ENCODE data around the gene TMEM121. TPM values are rescaled to one million over a fixed set of nuclear protein-coding genes. Genes with fewer than 3 reads are reported as not detected.

The TMEM121 gene
- total RNA-seq, 5 donors from 2014 or later (not counting 1 experiment from before 2014, with no cell fraction given), result 1.8 to 6.7 (median 4.0) TPM

DNA sequence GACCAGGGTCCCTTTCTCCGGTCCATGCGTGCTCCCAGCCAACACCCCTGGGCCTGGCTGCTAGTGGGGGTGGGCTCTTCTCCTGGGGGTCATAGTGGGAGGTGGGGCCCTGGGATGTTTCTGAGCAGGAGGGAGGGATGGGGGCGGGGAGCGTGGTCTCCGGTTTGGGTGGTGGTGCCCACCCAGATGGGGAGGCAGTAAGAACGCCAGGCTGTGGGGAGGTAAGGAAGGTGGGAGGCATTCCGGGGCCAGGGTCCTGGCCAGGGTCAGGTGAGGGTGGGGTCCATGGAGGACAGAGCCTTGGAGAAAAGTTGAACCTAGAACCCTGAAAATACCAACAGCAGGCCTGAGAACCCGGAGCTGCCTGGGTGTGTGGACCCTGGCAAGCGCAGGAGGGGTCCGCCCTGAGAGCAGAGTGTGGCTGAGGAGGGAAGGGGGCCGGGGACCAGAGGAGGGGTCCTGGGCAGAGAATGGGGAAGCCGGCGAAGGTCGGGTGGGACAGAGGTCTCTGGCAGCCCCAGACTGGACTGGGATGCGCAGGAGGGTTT, 46.1 kb upstream of the TMEM121 start:
- H3K4me3 Mint-ChIP-seq, result peak overlapping the region in 1 of 3 donors; percentile 79
- DNase-seq, result peak in 1 of 35 experiments; percentile 12

DNA sequence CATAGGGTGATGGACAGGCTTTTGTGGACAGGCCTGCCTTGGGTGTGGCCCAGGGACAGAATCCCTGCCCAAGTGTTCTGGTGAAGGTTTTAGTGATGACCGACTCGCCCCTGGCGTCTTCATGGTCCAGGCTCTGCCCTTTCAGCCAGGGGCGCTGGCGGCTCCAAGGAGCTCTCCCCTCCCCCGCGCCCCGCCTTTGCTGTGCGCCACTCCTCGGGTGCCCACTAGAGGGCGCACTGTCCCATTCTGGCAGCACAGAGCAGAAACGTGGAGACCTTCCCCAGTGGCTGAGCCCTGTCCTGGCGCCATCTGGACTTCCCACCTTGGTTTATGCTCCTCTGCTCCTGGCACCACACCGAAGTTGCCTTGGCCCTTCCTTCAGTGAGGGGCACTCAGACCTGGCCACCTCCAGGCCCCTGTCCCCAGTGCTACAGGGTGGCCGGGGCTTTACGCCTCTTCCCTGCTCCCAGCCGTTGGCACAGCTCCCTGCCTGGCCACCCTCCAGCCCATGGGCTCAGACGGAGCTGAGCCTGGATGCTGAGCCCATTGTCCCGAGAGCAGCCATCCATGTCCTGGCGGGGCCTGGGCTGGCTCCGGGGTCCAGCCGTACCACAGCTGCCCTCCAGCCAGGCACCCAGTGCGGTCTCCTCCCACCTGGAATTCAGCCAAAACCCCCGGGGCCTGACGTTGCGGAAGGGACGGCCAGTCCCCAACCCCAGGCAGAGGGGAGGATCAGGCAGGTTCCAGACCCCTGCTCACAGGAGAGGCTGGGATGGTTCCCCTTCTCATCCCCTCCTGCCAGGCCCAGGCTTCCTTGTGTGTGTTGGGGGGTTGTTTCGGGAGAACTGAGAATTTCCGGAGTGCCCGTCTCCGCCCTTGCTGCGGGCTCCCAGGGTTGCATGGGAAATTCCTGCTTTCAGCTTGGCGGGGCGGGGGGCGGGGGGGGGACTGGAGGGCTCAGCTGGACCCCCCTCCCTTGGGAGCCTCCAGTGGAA, 45.3 kb upstream of the TMEM121 start:
- H3K27me3 Mint-ChIP-seq, result peaks cover 0 to 3% of the 10 kb centered on the region in 2 donors

More for the DNA sequence above, 46.1 kb upstream of the TMEM121 start:
- Histone ChIP-seq H3K4me3 (ENCODE audit: control insufficient read depth in 1 of 2, extremely low read depth in 1 of 2, low read length in 1 of 2) (no peak overlapping the region), H3K27me3 (replicated peaks in 1 of 2; ENCODE audit: control insufficient read depth in 2 of 2, extremely low read depth in 1 of 2, insufficient read depth in 2 of 2, low read length in 1 of 2) (peaks cover 0 to 27% of the 10 kb centered on the region in 2 experiments), H3K4me1 (ENCODE audit: control insufficient read depth in 1 of 2, extremely low read depth in 1 of 2, insufficient read depth in 2 of 2, low read length in 2 of 2) (peaks cover 36 to 98% of the 10 kb centered on the region in 2 experiments), H3K27ac (ENCODE audit: low read length) (peak overlapping the region; percentile 100), H3K9me3 (no peaks in the 10 kb centered on the region), H3K36me3 (ENCODE audit: control insufficient read depth in 2 of 2, extremely low read depth in 1 of 2, insufficient read depth in 1 of 2, low read length in 1 of 2) (no peaks in the 10 kb centered on the region)
- POLR2A ChIA-PET, result interaction anchor here (0.7 to 1.6 kb wide), 3 partner anchors 9 to 183 kb away, joined by 3 to 15 read pairs (median 3); no protein-coding TSS in a partner anchor
- H3K9me3 Mint-ChIP-seq, result no peaks in the 10 kb centered on the region
- CTCF ChIA-PET, result interaction anchor here (1.4 to 2.7 kb wide), 3 partner anchors 9 to 77 kb away, joined by 5 to 74 read pairs (median 5); partner anchors contain the start of gene TEDC1 (in 1 of the 2)
- peak overlapping the region; percentile 96 to 99 for H3K27ac Mint-ChIP-seq
- no peak for ATAC-seq (replicated peaks in 1 of 4)
- WGBS (ENCODE audit: insufficient coverage), result 54% methylated on average over 13 of the region's 15 CpGs
- H3K27me3 Mint-ChIP-seq, result peaks cover 0 to 3% of the 10 kb centered on the region in 2 donors
- no peaks in the 10 kb centered on the region for H3K36me3 Mint-ChIP-seq
- peaks cover 47 to 65% (median 57%) of the 10 kb centered on the region in 3 donors for H3K4me1 Mint-ChIP-seq

DNA sequence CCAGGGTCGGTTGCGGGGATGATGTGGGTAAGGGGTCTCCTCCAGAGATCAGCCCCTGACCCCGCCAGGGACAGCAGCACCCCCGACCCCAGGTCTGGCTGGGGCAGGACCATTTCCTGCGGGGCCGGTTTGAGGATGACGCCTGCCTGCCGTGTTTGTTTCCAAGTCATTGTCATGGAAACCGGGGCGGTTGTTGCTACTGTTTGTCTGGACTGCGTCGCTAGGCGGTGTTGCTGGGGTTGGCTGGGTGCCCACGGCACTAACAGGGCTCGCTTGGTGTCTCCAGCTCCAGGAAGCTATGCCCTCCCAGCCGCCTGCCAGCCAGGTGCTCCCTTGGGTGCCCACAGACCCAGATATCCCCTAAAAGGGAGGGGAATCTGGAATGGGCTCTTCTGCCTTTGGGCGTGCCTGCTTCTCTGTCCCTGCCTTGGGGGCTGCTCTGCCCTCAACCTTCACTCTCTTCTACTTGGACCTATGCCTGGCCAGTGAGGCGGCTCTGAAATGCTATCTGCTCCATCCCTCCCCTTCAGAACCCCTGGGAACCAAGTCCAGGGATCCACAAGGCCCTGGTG, 44.4 kb upstream of the TMEM121 start:
- Histone ChIP-seq H3K4me1 (ENCODE audit: control insufficient read depth in 1 of 2, extremely low read depth in 1 of 2, insufficient read depth in 2 of 2, low read length in 2 of 2) (peaks cover 30 to 98% of the 10 kb centered on the region in 2 experiments), H3K36me3 (ENCODE audit: control insufficient read depth in 2 of 2, extremely low read depth in 1 of 2, insufficient read depth in 1 of 2, low read length in 1 of 2) (no peaks in the 10 kb centered on the region), H3K9me3 (no peaks in the 10 kb centered on the region), H3K27ac (ENCODE audit: low read length) (peak overlapping the region; percentile 100), H3K4me3 (ENCODE audit: control insufficient read depth in 1 of 2, extremely low read depth in 1 of 2, low read length in 1 of 2) (peak overlapping the region; percentile 17 to 55), H3K27me3 (replicated peaks in 1 of 2; ENCODE audit: control insufficient read depth in 2 of 2, extremely low read depth in 1 of 2, insufficient read depth in 2 of 2, low read length in 1 of 2) (peaks cover 0 to 10% of the 10 kb centered on the region in 2 experiments)
- Mint-ChIP-seq H3K27ac (peak overlapping the region; percentile 99 to 100), H3K4me1 (peaks cover 58 to 68% (median 59%) of the 10 kb centered on the region in 3 donors), H3K27me3 (peaks cover 0 to 3% of the 10 kb centered on the region in 2 donors), H3K9me3 (no peaks in the 10 kb centered on the region), H3K4me3 (peak overlapping the region; percentile 71 to 79 (median 76)), H3K36me3 (no peaks in the 10 kb centered on the region)
- POLR2A ChIA-PET, result interaction anchor here (0.6 to 1.1 kb wide), 3 partner anchors 8 to 143 kb away, joined by 3 to 10 read pairs (median 5); partner anchors contain the start of gene TEDC1 (in 1 of the 2)
- ATAC-seq (replicated peaks in 1 of 4), result peak; percentile 55 to 70 (median 66)
- 7% methylated on average over 10 of the region's 18 CpGs for WGBS (ENCODE audit: insufficient coverage)
- DNase-seq, result peak; percentile 81 to 99 (median 96)
- CTCF ChIA-PET, result interaction anchor here (0.6 to 2.7 kb wide), 3 partner anchors 8 to 417 kb away, joined by 3 to 74 read pairs (median 9); partner anchors contain the start of genes GPR132 (in 1 of the 2) and TEDC1 (in 1 of the 2)

More for the DNA sequence above, 45.3 kb upstream of the TMEM121 start:
- Histone ChIP-seq H3K27me3 (replicated peaks in 1 of 2; ENCODE audit: control insufficient read depth in 2 of 2, extremely low read depth in 1 of 2, insufficient read depth in 2 of 2, low read length in 1 of 2) (peaks cover 0 to 19% of the 10 kb centered on the region in 2 experiments), H3K4me3 (ENCODE audit: control insufficient read depth in 1 of 2, extremely low read depth in 1 of 2, low read length in 1 of 2) (peak overlapping the region; percentile 20 to 55), H3K27ac (ENCODE audit: low read length) (peak overlapping the region; percentile 100), H3K9me3 (no peaks in the 10 kb centered on the region), H3K4me1 (ENCODE audit: control insufficient read depth in 1 of 2, extremely low read depth in 1 of 2, insufficient read depth in 2 of 2, low read length in 2 of 2) (peaks cover 33 to 98% of the 10 kb centered on the region in 2 experiments), H3K36me3 (ENCODE audit: control insufficient read depth in 2 of 2, extremely low read depth in 1 of 2, insufficient read depth in 1 of 2, low read length in 1 of 2) (no peaks in the 10 kb centered on the region)
- no peaks in the 10 kb centered on the region for H3K9me3 Mint-ChIP-seq
- DNase-seq (peak; percentile 69 to 96 (median 85)), ATAC-seq (replicated peaks in 1 of 4) (peak; percentile 43 to 60 (median 54))
- no peaks in the 10 kb centered on the region for H3K36me3 Mint-ChIP-seq
- H3K4me3 Mint-ChIP-seq, result peak overlapping the region; percentile 72 to 79 (median 74)
- CTCF ChIA-PET, result interaction anchor here (0.7 to 2.7 kb wide), 5 partner anchors 9 to 416 kb away, joined by 3 to 74 read pairs (median 5); partner anchors contain the start of genes GPR132 (in 1 of the 2) and TEDC1 (in 1 of the 2)
- peaks cover 54 to 69% (median 60%) of the 10 kb centered on the region in 3 donors for H3K4me1 Mint-ChIP-seq
- WGBS (ENCODE audit: insufficient coverage), result 3% methylated on average over 24 of the region's 35 CpGs
- POLR2A ChIA-PET, result interaction anchor here (0.6 to 1.6 kb wide), 6 partner anchors 9 to 184 kb away, joined by 3 to 15 read pairs (median 4); partner anchors contain the start of gene TEDC1 (in 1 of the 2)
- peak overlapping the region; percentile 99 to 100 for H3K27ac Mint-ChIP-seq

DNA sequence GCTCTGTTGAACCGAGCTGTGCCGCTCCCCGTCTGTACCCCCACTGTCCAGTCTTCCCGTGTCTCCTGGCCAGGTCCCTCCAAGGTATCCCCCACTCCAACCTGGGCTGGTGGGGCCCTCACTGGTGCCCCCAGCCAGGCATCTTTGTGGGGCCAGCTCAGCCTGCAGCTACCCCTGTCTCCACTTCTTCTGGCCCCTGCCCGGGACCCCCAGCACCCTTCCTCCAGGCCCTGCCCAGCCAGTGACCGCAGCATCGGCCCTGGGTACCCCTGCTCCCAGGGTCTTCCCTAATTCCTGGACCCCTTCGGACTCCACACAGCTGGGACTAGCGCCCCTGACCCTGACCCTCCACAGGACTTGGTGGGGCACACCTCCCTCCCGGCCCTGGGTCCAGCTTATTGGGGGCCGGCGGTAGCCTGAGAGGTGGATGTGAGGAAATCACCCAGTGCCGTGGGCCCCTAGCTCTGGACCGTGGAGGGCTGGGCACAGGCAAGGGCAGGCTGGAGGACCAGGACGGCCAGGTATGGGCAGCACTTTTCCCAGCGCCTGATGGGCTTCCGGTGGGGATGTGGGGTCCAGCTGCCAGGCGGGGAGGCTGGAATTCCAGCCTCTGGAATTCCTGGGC, 43.8 kb upstream of the TMEM121 start:
- ChIA-PET CTCF (interaction anchor here (0.6 to 2.7 kb wide), 3 partner anchors 8 to 417 kb away, joined by 3 to 74 read pairs (median 9); partner anchors contain the start of genes GPR132 (in 1 of the 2) and TEDC1 (in 1 of the 2)), POLR2A (interaction anchor here in 1 of 2 donors (1.1 kb wide), 1 partner anchor 144 kb away, joined by 5 read pairs; no protein-coding TSS in a partner anchor)
- no peaks in the 10 kb centered on the region for H3K36me3 ChIP-seq (ENCODE audit: control insufficient read depth in 2 of 2, extremely low read depth in 1 of 2, insufficient read depth in 1 of 2, low read length in 1 of 2)
- Mint-ChIP-seq H3K4me1 (peaks cover 53 to 63% (median 53%) of the 10 kb centered on the region in 3 donors), H3K27ac (peak overlapping the region; percentile 99 to 100), H3K4me3 (peak overlapping the region; percentile 71 to 79 (median 76)), H3K9me3 (no peaks in the 10 kb centered on the region), H3K27me3 (no peaks in the 10 kb centered on the region), H3K36me3 (no peaks in the 10 kb centered on the region)
- H3K4me1 ChIP-seq (ENCODE audit: control insufficient read depth in 1 of 2, extremely low read depth in 1 of 2, insufficient read depth in 2 of 2, low read length in 2 of 2), result peaks cover 29 to 92% of the 10 kb centered on the region in 2 experiments
- WGBS (ENCODE audit: insufficient coverage), result 92% methylated on average over 13 of the region's 18 CpGs
- ATAC-seq (replicated peaks in 1 of 4) (no peak), DNase-seq (no peak)
- peak overlapping the region; percentile 100 for H3K27ac ChIP-seq (ENCODE audit: low read length)
- H3K9me3 ChIP-seq, result no peaks in the 10 kb centered on the region
- H3K4me3 ChIP-seq (ENCODE audit: control insufficient read depth in 1 of 2, extremely low read depth in 1 of 2, low read length in 1 of 2), result peak overlapping the region; percentile 17 to 55
- H3K27me3 ChIP-seq (replicated peaks in 1 of 2; ENCODE audit: control insufficient read depth in 2 of 2, extremely low read depth in 1 of 2, insufficient read depth in 2 of 2, low read length in 1 of 2), result peaks cover 0 to 6% of the 10 kb centered on the region in 2 experiments

DNA sequence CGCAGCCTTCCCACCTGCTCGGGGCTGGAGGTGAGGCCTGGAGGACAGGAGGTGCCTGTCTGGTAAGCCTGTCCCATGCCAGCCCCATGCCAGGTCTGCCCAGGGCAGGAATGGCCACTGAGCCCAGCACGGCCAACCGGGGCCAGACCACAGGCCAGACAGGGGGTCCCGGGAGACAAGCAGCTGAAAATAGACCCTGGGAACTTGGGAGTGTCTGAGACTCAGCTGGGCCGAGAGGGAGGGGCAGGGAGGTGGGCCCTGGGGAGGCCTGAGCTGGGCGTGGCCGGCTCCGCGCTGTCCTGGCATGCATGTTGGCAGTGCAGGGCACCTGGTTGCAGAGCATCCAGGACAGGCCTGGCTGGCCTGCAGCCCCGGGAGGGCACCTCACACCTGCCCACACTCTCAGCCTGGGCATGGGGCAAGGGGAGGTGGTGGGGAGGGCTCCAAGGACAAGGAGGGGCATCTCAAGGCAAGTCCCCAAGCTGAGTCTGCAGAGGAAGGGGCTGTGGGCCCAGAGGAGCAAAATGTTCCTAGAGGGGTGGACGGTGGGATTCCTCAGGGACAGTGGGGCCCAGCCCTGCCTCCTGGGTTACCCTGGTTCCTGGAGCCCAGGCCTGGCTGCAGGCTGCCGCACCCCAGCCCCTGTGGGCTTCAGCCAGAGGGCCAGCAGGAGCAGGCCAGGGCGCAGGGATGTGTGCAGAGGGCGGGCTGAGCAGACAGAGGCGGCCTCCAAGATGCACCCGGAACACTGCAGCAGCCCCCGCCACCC, 42.9 kb upstream of the TMEM121 start:
- peaks cover 0 to 6% of the 10 kb centered on the region in 2 experiments for H3K27me3 ChIP-seq (replicated peaks in 1 of 2; ENCODE audit: control insufficient read depth in 2 of 2, extremely low read depth in 1 of 2, insufficient read depth in 2 of 2, low read length in 1 of 2)
- ChIA-PET CTCF (no interaction called here), POLR2A (no interaction called here)
- peak overlapping the region; percentile 100 for H3K27ac ChIP-seq (ENCODE audit: low read length)
- peaks cover 29 to 92% of the 10 kb centered on the region in 2 experiments for H3K4me1 ChIP-seq (ENCODE audit: control insufficient read depth in 1 of 2, extremely low read depth in 1 of 2, insufficient read depth in 2 of 2, low read length in 2 of 2)
- H3K36me3 ChIP-seq (ENCODE audit: control insufficient read depth in 2 of 2, extremely low read depth in 1 of 2, insufficient read depth in 1 of 2, low read length in 1 of 2), result peaks cover 0 to under 1% of the 10 kb centered on the region in 2 donors
- Mint-ChIP-seq H3K27ac (peak overlapping the region; percentile 99 to 100), H3K36me3 (no peaks in the 10 kb centered on the region), H3K4me1 (peaks cover 54 to 64% (median 56%) of the 10 kb centered on the region in 3 donors), H3K4me3 (peak overlapping the region in 1 of 3 donors; percentile 79), H3K27me3 (no peaks in the 10 kb centered on the region), H3K9me3 (no peaks in the 10 kb centered on the region)
- DNase-seq (peak in 1 of 35 experiments; percentile 20), ATAC-seq (replicated peaks in 1 of 4) (no peak)
- H3K4me3 ChIP-seq (ENCODE audit: control insufficient read depth in 1 of 2, extremely low read depth in 1 of 2, low read length in 1 of 2), result no peak overlapping the region
- 96% methylated on average over 14 of the region's 18 CpGs for WGBS (ENCODE audit: insufficient coverage)
- no peaks in the 10 kb centered on the region for H3K9me3 ChIP-seq

Measured in T-cell (primary cell).